ENCODE data around the gene HSF2. TPM values are rescaled to one million over a fixed set of nuclear protein-coding genes. Genes with fewer than 3 reads are reported as not detected.

HSF2 gene, protein sequence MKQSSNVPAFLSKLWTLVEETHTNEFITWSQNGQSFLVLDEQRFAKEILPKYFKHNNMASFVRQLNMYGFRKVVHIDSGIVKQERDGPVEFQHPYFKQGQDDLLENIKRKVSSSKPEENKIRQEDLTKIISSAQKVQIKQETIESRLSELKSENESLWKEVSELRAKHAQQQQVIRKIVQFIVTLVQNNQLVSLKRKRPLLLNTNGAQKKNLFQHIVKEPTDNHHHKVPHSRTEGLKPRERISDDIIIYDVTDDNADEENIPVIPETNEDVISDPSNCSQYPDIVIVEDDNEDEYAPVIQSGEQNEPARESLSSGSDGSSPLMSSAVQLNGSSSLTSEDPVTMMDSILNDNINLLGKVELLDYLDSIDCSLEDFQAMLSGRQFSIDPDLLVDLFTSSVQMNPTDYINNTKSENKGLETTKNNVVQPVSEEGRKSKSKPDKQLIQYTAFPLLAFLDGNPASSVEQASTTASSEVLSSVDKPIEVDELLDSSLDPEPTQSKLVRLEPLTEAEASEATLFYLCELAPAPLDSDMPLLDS
- 10 to 100 TPM; 22.4 to 37.1 (median 33.2) TPM for total RNA-seq
- polyA plus RNA-seq = 1 to 10 TPM; 3.5 to 6.8 (median 6.0) TPM

DNA sequence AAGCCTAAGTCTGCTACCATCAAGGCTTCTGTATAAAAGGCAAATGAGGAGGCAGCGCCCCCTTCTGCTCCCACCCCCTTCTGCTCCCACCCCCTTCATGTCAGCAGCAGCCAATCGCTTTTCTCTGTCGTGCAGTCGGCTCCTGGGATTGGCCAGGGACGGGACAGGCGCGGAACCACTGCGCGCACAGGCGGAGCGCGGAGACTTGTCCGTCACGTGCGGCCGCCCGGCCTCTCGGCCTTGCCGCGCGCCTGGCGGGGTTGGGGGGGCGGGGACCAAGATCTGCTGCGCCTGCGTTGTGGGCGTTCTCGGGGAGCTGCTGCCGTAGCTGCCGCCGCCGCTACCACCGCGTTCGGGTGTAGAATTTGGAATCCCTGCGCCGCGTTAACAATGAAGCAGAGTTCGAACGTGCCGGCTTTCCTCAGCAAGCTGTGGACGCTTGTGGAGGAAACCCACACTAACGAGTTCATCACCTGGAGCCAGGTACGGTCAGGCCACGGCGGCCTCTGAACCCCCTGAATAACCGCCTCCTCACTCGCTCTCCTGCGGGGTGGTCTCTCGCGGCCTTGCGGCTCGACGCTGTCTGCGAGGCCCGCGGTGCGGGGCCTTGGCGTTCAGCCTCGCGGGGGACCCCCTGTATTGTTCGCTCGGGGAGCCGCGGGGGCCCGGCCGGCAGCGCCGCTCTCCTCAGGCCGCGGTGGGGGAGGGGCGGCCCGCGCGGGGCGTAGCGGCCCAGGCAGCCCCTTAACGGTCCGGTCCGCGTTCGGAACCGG, at the start of gene HSF2:
HSF2 (plus strand) TSS at position 305 of the 773 bp plus-strand sequence; CDS start at position 391, 86 bp downstream.
- H3K9me3 ChIP-seq = no peaks in the 10 kb centered on the region
- WGBS, 2 donors = 0% methylated on average over 82 of the region's 82 CpGs
- TF ChIP-seq POLR2AphosphoS5 (IDR thresholded peaks at IDR 0.05) (peak; percentile 70 to 86 (median 77)), POLR2A (IDR thresholded peaks at IDR 0.05) (peak in 1 of 2 donors; percentile 21), EP300 (IDR thresholded peaks at IDR 0.05) (no peak)
- H3K4me3 ChIP-seq = peak within 1 kb of the TSS; percentile 67 to 94 (median 78)
- no peaks in the 10 kb centered on the region for H3K27me3 ChIP-seq
- no peaks in the 10 kb centered on the region for H3K36me3 ChIP-seq
- peak; percentile 99 for DNase-seq
- intact Hi-C loops (cut with DNase I) = loop anchor here (1.0 kb wide), 1 partner anchor 72 kb away; the partner anchor contains the start of gene SERINC1
- peak within 1 kb of the TSS; percentile 84 to 90 (median 88) for H3K27ac ChIP-seq
- peaks cover 0 to 40% (median 29%) of the 10 kb centered on the region in 4 donors for H3K4me1 ChIP-seq

DNA sequence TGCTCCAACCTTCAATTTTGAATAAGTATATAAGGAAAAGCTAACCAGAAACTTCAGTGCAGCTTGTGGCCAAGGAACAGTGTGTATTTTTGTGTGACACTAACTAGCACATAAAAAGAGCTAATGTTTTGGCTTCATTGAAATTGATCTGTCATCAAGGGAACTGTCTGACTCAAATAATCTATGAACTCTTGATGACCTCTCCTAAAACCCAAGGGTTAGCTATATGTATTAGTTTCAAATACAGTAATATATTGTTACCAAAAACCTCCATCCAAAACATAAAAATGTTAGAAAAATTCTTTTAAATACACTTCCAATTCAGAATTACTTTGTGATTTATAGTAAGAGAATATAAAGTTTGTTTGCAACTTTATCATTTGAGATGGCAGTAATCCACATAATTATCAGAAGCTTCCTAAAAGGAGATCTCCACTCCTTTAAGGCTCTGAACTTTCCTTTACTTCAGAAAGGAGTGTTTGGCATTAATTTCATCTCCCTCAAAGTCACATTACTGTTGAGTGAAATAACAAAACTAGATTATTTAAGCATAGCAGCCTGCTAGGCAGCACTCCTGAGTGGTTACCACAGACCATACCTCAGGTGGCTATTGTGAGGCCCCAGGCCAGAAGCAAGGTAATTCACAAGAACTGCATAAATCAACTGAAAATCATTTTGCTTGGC, 46.3 kb upstream of the HSF2 start:
- no peaks in the 10 kb centered on the region for H3K9me3 ChIP-seq
- no peaks in the 10 kb centered on the region for H3K27me3 ChIP-seq
- no peak for DNase-seq
- no peaks in the 10 kb centered on the region for H3K36me3 ChIP-seq
- TF ChIP-seq EP300 (IDR thresholded peaks at IDR 0.05) (no peak), POLR2AphosphoS5 (IDR thresholded peaks at IDR 0.05) (no peak), POLR2A (IDR thresholded peaks at IDR 0.05) (no peak)
- TF ChIP-seq, protein P1, sequence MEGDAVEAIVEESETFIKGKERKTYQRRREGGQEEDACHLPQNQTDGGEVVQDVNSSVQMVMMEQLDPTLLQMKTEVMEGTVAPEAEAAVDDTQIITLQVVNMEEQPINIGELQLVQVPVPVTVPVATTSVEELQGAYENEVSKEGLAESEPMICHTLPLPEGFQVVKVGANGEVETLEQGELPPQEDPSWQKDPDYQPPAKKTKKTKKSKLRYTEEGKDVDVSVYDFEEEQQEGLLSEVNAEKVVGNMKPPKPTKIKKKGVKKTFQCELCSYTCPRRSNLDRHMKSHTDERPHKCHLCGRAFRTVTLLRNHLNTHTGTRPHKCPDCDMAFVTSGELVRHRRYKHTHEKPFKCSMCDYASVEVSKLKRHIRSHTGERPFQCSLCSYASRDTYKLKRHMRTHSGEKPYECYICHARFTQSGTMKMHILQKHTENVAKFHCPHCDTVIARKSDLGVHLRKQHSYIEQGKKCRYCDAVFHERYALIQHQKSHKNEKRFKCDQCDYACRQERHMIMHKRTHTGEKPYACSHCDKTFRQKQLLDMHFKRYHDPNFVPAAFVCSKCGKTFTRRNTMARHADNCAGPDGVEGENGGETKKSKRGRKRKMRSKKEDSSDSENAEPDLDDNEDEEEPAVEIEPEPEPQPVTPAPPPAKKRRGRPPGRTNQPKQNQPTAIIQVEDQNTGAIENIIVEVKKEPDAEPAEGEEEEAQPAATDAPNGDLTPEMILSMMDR (IDR thresholded peaks at IDR 0.05) = no peak
- no peak overlapping the region for H3K27ac ChIP-seq
- no peaks in the 10 kb centered on the region for H3K4me1 ChIP-seq
- intact Hi-C loops (cut with DNase I) = no loop called here
- no peak overlapping the region for H3K4me3 ChIP-seq

DNA sequence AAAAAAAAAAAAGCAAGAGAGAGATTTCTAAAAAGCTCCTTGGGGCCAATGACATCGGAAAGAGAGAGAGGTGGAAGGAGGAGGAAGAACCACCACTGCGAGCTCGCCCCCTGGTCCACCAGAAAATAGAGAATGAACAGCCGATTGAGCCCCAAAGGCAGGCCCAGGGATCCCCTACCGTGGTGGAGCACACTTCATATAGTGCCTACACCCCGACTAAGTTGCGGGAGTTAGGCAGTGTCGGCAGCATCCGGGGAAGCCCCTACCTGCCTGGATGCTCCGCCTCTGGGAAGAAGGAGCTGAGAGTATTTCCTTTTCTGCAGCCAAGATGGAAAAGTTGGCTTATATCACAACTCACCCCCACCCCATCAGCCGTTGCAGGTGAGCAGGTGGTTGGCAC, 38.6 kb upstream of the HSF2 start:
- intact Hi-C loops (cut with DNase I) = no loop called here
- H3K27ac ChIP-seq = no peak overlapping the region
- TF ChIP-seq POLR2A (IDR thresholded peaks at IDR 0.05) (no peak), POLR2AphosphoS5 (IDR thresholded peaks at IDR 0.05) (no peak), EP300 (IDR thresholded peaks at IDR 0.05) (no peak)
- TF ChIP-seq, protein P1 (IDR thresholded peaks at IDR 0.05) = no peak
- no peaks in the 10 kb centered on the region for H3K36me3 ChIP-seq
- no peaks in the 10 kb centered on the region for H3K4me1 ChIP-seq
- H3K9me3 ChIP-seq = no peaks in the 10 kb centered on the region
- H3K27me3 ChIP-seq = no peaks in the 10 kb centered on the region
- no peak for DNase-seq
- 78 to 82% methylated on average over 11 of the region's 11 CpGs for WGBS, 2 donors
- H3K4me3 ChIP-seq = no peak overlapping the region

DNA sequence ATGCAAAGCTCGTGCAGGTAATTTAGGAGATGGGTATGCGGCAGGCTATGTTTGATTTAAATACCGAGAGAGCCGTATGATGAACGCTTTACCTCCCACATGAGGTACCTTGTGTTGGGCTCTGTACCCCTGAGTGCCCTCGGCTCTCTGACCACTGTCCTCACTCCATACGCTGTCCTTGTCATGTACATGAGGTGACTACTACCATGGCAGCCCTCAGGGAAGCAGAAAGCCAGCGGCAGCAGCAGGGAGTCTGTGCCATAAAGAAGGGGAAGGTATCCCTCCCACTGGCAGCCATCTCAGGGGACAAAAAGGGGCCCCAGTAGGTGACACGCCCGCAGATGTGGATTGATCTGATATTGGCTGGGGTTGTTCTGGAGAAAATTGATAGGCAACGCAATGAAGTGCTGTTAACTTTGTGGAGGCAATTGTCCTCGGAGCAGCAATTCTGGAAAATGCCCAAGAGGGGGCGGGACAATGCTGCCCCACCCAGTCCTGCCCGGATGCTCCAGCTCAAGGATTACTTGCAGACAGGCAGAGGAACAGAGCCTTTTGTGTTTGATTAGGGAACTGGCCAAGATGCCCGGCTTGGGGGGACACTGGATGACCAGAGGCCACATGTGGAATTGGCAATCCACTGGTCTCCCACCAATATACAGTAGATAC, 38.0 kb upstream of the HSF2 start:
- Histone ChIP-seq H3K9me3 (no peaks in the 10 kb centered on the region), H3K27ac (no peak overlapping the region), H3K4me1 (no peaks in the 10 kb centered on the region), H3K27me3 (no peaks in the 10 kb centered on the region), H3K4me3 (no peak overlapping the region), H3K36me3 (no peaks in the 10 kb centered on the region)
- intact Hi-C loops (cut with DNase I) = no loop called here
- WGBS, 2 donors = 53 to 85% methylated on average over 15 of the region's 15 CpGs
- no peak for DNase-seq
- no peak for TF ChIP-seq POLR2AphosphoS5 (IDR thresholded peaks at IDR 0.05)
- no peak for TF ChIP-seq POLR2A (IDR thresholded peaks at IDR 0.05)
- no peak for TF ChIP-seq EP300 (IDR thresholded peaks at IDR 0.05)
- TF ChIP-seq, protein P1 (IDR thresholded peaks at IDR 0.05) = no peak
